GM23248 (cell line): ENCODE data around the gene NUDT12. TPM values are rescaled to one million over a fixed set of nuclear protein-coding genes. Genes with fewer than 3 reads are reported as not detected.

Experiments
- DNase-seq: peaks from one replicate; pipeline ENCODE4 v3.0.0-alpha.2; 2015
- H2AFZ ChIP-seq: fragments of 200-600 bp; sonication (generic); 2 replicates; pipeline ENCODE4 v1.6.1; 2016; ENCODE audit warnings: antibody characterized with exemption
- H3F3A ChIP-seq: fragments of 200-600 bp; sonication (generic); 2 replicates; pipeline ENCODE4 v1.6.1; 2016; ENCODE audit warnings: mild to moderate bottlenecking, antibody characterized with exemption, mixed run types; ENCODE audit not compliant: insufficient read depth
- H3K27ac ChIP-seq: fragments of 200-600 bp; sonication (generic); 2 replicates; pipeline ENCODE4 v1.5.1; 2016; ENCODE audit warnings: mild to moderate bottlenecking
- H3K27me3 ChIP-seq: fragments of 200-600 bp; sonication (generic); replicated peaks from 2 replicates; pipeline ENCODE4 v1.6.1; 2016; ENCODE audit warnings: mild to moderate bottlenecking; ENCODE audit not compliant: insufficient read depth
- H3K36me3 ChIP-seq: fragments of 200-600 bp; sonication (generic); 2 replicates; pipeline ENCODE4 v1.6.1; 2016; ENCODE audit warnings: low read depth, mild to moderate bottlenecking
- H3K4me1 ChIP-seq: fragments of 200-600 bp; sonication (generic); 2 replicates; pipeline ENCODE4 v1.6.1; 2016; ENCODE audit warnings: mild to moderate bottlenecking; ENCODE audit not compliant: insufficient read depth
- H3K4me2 ChIP-seq: fragments of 200-600 bp; sonication (generic); one replicate; pipeline ENCODE4 v1.6.1; 2016; ENCODE audit warnings: mild to moderate bottlenecking; ENCODE audit not compliant: unreplicated experiment
- H3K4me3 ChIP-seq: fragments of 200-600 bp; sonication (generic); 2 replicates; pipeline ENCODE4 v1.5.1; 2016; ENCODE audit warnings: mild to moderate bottlenecking
- H3K79me2 ChIP-seq: fragments of 200-600 bp; sonication (generic); 2 replicates; pipeline ENCODE4 v1.6.1; 2016; ENCODE audit warnings: mild to moderate bottlenecking; ENCODE audit not compliant: insufficient read depth
- H3K9ac ChIP-seq: fragments of 200-600 bp; sonication (generic); 2 replicates; pipeline ENCODE4 v1.6.1; 2016; ENCODE audit warnings: mild to moderate bottlenecking
- H3K9me2 ChIP-seq: fragments of 200-600 bp; sonication (generic); 2 replicates; pipeline ENCODE4 v1.6.1; 2016; ENCODE audit warnings: mixed run types, mild to moderate bottlenecking, moderate library complexity; ENCODE audit not compliant: insufficient read depth
- H3K9me3 ChIP-seq: fragments of 200-600 bp; sonication (generic); one replicate; pipeline ENCODE4 v1.6.1; 2017; ENCODE audit warnings: low read depth
- H4K20me1 ChIP-seq: fragments of 200-600 bp; sonication (generic); 2 replicates; pipeline ENCODE4 v1.6.0; 2016; ENCODE audit not compliant: insufficient read depth
- EZH2 ChIP-seq: fragments of 200-600 bp; sonication (generic); IDR thresholded peaks from 2 replicates; pipeline ENCODE4 v1.6.1; 2018; ENCODE audit warnings: antibody characterized with exemption, mild to moderate bottlenecking; ENCODE audit not compliant: insufficient read depth, poor library complexity, severe bottlenecking
- EZH2phosphoT487 ChIP-seq: fragments of 200-600 bp; sonication (generic); IDR thresholded peaks from 2 replicates; pipeline ENCODE4 v1.6.1; 2018; ENCODE audit warnings: antibody characterized with exemption, moderate library complexity, mild to moderate bottlenecking, low read depth; ENCODE audit not compliant: insufficient read depth
- WGBS, 2 experiments: methylation state at CpG; one replicate each; pipeline ENCODE4 v1.1.6; 2015 to 2017; ENCODE audit warnings: low lambda C conversion rate in 2 of 2, low coverage in 1 of 2; ENCODE audit errors: missing lambda C conversion rate in 2 of 2; 5-methylcytosine and 5-hydroxymethylcytosine counted together
- in situ Hi-C: fragments of 300-500 bp; cut with MboI; formaldehyde crosslinking; loops from 2 replicates; pipeline ENCODE4 v1.15.0; 2020
- polyA plus RNA-seq: library from polyadenylated mRNA; unstranded; fragments of >200 nt; fragmentation: Nextera tagmentation; extraction: Ambion mirVana; gene quantifications from 2 replicates; pipeline ENCODE4 v1.2.1, GENCODE V29; 2016
- total RNA-seq: library from RNA; depleted of rRNA; stranded (reverse); fragments of >200 nt; shearing (Covaris generic); gene quantifications from 2 replicates; pipeline ENCODE4 v1.2.3, GENCODE V29; 2014

Gene NUDT12
- total and polyA plus RNA-seq, 2 experiments from 2014 or later, result 6.7 to 8.9 TPM

GRCh38 chr5:103587185-103587748, 24.7 kb upstream of the NUDT12 start:
- peak; percentile 34 for DNase-seq
- Histone ChIP-seq H3K9me2 (no peaks in the 10 kb centered on the region), H4K20me1 (no peaks in the 10 kb centered on the region), H3K27ac (no peak overlapping the region), H2AFZ (no peak overlapping the region), H3F3A (no peaks in the 10 kb centered on the region), H3K9ac (no peak overlapping the region), H3K4me1 (peaks cover 4% of the 10 kb centered on the region; the same call in 1 of the 2 replicates), H3K36me3 (no peaks in the 10 kb centered on the region), H3K4me3 (no peak overlapping the region), H3K79me2 (no peaks in the 10 kb centered on the region), H3K27me3 (0 out of 2 replicates have a peak, but pooled peaks cover 9% of the 10 kb centered on the region), H3K4me2 (no peak overlapping the region), H3K9me3 (no peaks in the 10 kb centered on the region)
- WGBS, 2 experiments, result 8 to 9% methylated on average over 2 of the region's 2 CpGs
- TF ChIP-seq EZH2, result no peak
- in situ Hi-C loops, result loop anchor here (25.0 kb wide), 1 partner anchor 600 kb away; no protein-coding TSS in a partner anchor

- H3K4me1 ChIP-seq, result no peaks in the 10 kb centered on the region
- peaks cover 4% of the 10 kb centered on the region; the same call in 1 of the 2 replicates for H3K27me3 ChIP-seq
- peak; percentile 63 for DNase-seq
- H3K4me2 ChIP-seq, result no peak overlapping the region
- H3F3A ChIP-seq, result no peaks in the 10 kb centered on the region
- no peak overlapping the region for H3K9ac ChIP-seq
- H4K20me1 ChIP-seq, result no peaks in the 10 kb centered on the region
- WGBS, 2 experiments, result 28 to 29% methylated on average over 2 of the region's 2 CpGs
- H2AFZ ChIP-seq, result no peak overlapping the region
- no peak for TF ChIP-seq EZH2
- no peak for TF ChIP-seq EZH2phosphoT487
- in situ Hi-C loops, result loop anchor here (25.0 kb wide), 1 partner anchor 605 kb away; no protein-coding TSS in a partner anchor
- H3K9me2 ChIP-seq, result no peaks in the 10 kb centered on the region
- no peaks in the 10 kb centered on the region for H3K36me3 ChIP-seq
- no peak overlapping the region for H3K4me3 ChIP-seq
- H3K79me2 ChIP-seq, result no peaks in the 10 kb centered on the region
- H3K27ac ChIP-seq, result no peak overlapping the region
- no peaks in the 10 kb centered on the region for H3K9me3 ChIP-seq
Observed at GRCh38 chr5:103582364-103582763, 19.8 kb upstream of the NUDT12 start.

GRCh38 chr5:103573411-103573810, 10.8 kb upstream of the NUDT12 start:
- H3K79me2 ChIP-seq, result no peaks in the 10 kb centered on the region
- DNase-seq, result no peak
- no peaks in the 10 kb centered on the region for H3K36me3 ChIP-seq
- no peak for TF ChIP-seq EZH2phosphoT487
- no peak for TF ChIP-seq EZH2
- peaks cover 4% of the 10 kb centered on the region for H3K27me3 ChIP-seq
- no peaks in the 10 kb centered on the region for H4K20me1 ChIP-seq
- no peaks in the 10 kb centered on the region for H3K9me3 ChIP-seq
- H3K9me2 ChIP-seq, result no peaks in the 10 kb centered on the region
- no peak overlapping the region for H2AFZ ChIP-seq
- H3K4me3 ChIP-seq, result no peak overlapping the region
- no peak overlapping the region for H3K9ac ChIP-seq
- no peaks in the 10 kb centered on the region for H3F3A ChIP-seq
- H3K27ac ChIP-seq, result no peak overlapping the region
- H3K4me1 ChIP-seq, result no peaks in the 10 kb centered on the region
- in situ Hi-C loops, result no loop called here
- H3K4me2 ChIP-seq, result no peak overlapping the region
- 37 to 45% methylated on average over 3 of the region's 3 CpGs for WGBS, 2 experiments

- Histone ChIP-seq H3F3A (no peaks in the 10 kb centered on the region), H3K27me3 (peaks cover 4% of the 10 kb centered on the region), H3K9ac (no peak overlapping the region), H3K4me1 (no peaks in the 10 kb centered on the region), H3K27ac (no peak overlapping the region), H3K79me2 (no peaks in the 10 kb centered on the region), H3K36me3 (no peaks in the 10 kb centered on the region), H3K4me3 (no peak overlapping the region), H2AFZ (no peak overlapping the region), H3K4me2 (no peak overlapping the region), H3K9me2 (no peaks in the 10 kb centered on the region), H4K20me1 (no peaks in the 10 kb centered on the region), H3K9me3 (no peaks in the 10 kb centered on the region)
- no peak for TF ChIP-seq EZH2phosphoT487
- no peak for TF ChIP-seq EZH2
- DNase-seq, result no peak
- WGBS, 2 experiments, result 55 to 57% methylated on average over 5 of the region's 5 CpGs
- in situ Hi-C loops, result no loop called here
Observed at GRCh38 chr5:103572454-103572853, 9.9 kb upstream of the NUDT12 start.

- TF ChIP-seq EZH2phosphoT487, result no peak
- no peak for TF ChIP-seq EZH2
- 85% methylated on average over 13 of the region's 13 CpGs for WGBS, 2 experiments
- H3K79me2 ChIP-seq, result no peaks in the 10 kb centered on the region
- no peak overlapping the region for H3K9ac ChIP-seq
- no peaks in the 10 kb centered on the region for H3F3A ChIP-seq
- H3K9me2 ChIP-seq, result no peaks in the 10 kb centered on the region
- H2AFZ ChIP-seq, result no peak overlapping the region
- no peaks in the 10 kb centered on the region for H3K36me3 ChIP-seq
- no peak for DNase-seq
- in situ Hi-C loops, result no loop called here
- no peaks in the 10 kb centered on the region for H3K9me3 ChIP-seq
- H3K4me1 ChIP-seq, result no peaks in the 10 kb centered on the region
- H3K27me3 ChIP-seq, result peaks cover 4% of the 10 kb centered on the region
- H3K27ac ChIP-seq, result no peak overlapping the region
- H3K4me3 ChIP-seq, result no peak overlapping the region
- H3K4me2 ChIP-seq, result no peak overlapping the region
- H4K20me1 ChIP-seq, result no peaks in the 10 kb centered on the region
Observed at GRCh38 chr5:103571730-103572129, 9.1 kb upstream of the NUDT12 start.
